Midbrain (tissue), 1 donor: ENCODE measurements around the gene TNFRSF14.
"Not testable (repeated sequence)": the region's sequence is repeated elsewhere in the genome, so short reads cannot be mapped to it uniquely, and the experiment has no call there.

ENCODE experiments used
- DNase-seq: peaks from one replicate; lab custom pipeline; 2025; lab: John Stamatoyannopoulos, UW

The TNFRSF14 gene

DNA sequence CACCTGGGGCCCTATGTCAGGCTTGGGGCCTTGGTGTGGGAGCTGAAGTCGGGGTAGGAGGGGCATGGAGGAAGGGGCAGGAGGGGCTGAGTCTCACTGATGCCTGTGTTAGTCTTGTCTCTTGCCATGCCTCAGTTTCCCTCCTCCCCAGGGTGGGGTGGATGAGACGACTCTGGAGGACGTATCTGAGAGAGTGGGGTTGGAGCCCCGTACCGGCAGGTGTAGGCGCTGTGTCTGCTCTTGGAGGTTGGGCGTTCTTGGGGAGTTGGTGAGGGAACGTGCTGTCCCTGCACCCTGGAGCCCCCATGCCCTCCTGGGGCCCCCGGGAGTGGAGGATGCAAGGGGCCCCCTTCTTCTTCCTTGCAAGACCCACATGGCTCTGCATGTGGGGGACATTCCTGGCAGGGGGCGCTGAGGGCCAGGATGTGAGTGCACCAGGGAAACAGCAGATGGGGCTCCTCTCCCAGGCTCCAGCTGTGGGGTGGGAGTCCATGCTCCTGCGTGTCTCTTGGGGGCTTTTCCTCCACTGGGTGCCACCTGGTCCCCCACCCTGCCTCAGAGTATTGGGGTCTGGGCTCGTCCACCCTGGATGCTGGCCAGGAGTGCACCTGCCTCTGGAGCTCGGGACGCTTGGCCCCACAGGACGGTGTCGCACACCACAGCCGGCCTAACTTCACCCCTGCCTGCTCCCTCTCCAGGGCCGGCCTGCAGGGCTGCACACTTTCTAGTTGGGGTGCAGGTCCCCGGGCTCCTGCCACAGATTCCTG, 1.4 kb upstream of the TNFRSF14 start:
- no peak for DNase-seq

DNA sequence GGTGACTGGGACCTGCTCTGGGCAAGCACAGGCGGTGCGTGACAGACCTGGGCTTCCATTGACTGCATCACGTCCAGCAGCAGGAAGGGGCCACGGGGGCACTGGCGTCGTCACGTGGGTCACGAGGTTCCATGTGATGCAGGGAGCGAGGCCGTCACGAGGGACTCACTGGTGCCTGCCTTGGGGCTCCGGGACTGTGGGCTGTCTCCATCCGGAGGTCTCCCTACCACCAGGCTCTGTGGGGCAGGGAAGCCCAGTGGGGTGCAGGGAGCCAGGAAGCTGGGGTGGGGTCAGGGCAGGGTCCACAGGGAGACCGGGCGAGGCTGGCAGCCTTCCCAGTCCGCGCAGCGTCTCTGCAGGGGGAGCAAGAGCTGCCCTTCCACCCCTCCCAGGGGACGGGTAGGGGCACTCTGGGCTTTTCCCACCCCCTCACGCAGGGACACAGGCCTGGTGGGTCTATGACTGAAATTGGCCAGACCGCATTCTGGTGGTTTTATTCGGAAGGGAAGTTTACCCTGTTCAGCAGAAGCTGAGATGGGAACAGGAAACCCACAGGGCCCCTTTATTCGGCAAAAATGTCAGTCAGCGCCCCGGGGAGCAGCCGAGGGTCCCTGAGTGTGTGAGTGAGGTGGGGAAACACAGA, 416 bp upstream of the TNFRSF14 start:
- peak; percentile 28 for DNase-seq

DNA sequence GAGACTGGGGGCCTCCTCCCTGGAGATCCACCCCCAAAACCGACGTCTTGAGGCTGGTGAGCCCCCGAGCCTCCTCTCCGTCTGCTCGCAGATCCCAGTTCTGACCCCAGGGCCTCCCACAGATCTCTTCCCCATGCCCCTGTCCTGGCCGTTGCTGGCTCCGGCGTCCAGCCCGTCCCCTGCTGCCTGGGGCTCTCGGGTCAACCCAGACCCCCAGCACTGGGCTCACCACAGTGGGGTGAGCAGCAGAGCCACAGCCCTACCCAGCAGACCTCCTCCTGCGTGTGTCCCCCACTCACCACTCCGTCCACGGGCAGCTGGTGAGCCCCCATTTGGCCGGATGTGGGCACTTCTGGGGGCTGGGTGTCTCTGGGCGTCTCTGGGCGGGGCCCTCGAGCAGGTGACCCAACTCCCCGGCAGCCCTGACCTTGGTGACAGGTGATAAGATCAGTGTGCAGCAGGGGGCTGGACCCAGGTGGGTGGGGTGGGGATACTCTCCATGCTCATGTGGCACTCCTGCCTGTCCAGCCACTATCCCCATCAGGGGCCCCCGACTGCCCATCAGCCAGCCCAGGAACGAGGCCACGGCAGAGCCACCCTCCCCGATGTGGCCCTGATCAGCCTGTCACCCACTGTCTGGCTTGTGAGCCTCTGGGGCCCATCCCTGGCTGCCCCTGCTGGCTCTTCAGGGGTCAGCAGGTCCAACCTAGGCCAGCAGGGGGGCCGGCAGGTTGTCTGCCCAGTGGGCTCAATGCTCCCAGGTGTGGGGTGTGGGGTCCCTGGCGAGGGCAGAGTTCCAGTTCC, 709 bp downstream of the TNFRSF14 start:
- DNase-seq, result no peak

DNA sequence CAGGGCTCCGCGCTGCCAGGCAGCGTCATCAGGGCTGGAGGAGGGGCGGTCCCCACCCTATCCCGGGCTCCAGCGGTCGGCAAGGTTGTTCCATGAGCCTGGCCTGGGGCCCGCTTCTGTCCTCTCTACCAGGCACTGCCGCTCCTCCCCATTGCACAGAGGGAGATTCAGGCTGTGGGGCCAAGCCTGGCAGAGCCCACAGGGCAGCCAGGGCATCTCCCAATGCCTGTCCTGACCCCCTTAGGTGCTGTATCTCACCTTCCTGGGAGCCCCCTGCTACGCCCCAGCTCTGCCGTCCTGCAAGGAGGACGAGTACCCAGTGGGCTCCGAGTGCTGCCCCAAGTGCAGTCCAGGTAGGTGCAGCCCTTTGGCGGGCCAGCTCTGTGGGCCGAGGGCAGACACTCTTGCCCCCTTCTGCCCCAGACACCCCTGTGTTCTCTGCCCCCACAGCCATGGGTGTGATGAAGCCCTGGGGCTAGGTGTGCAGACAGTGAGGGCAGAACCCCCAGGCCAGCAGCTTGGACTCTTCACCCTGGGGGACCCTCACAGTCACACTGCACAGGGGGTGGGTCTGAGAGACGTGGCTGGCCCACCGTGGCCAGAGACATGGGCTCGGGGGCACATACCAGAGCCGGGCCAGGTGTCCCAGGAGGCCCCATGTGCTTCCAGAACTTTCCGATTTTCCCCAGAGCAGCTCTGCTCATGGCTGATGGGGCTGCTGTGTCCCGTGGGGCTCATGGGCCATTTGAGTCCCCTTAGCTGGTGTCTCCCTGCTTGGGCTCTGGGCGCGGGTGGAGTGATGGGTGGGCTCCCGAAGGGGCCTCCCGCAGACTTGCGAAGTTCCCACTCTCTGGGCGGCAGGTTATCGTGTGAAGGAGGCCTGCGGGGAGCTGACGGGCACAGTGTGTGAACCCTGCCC, 1.6 kb downstream of the TNFRSF14 start:
- DNase-seq, result no peak

DNA sequence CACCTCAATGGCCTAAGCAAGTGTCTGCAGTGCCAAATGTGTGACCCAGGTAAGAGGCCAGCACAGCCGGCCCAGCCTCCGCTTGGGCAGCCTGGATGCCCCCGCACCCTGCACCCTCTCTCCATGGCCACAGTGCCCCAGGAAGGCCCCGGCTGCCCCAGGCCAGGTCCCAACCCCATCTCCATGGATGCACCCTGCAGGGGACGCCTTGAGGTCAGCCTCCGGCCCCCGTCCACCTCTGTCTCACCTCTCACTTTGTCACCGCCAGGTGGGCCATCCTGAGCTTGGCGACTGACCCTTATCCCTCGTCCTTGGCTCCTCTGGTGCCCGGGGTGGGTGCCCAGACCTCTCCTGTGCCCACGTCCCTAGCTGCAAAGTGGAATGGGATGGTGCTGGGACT, 2.2 kb downstream of the TNFRSF14 start:
- no peak for DNase-seq

DNA sequence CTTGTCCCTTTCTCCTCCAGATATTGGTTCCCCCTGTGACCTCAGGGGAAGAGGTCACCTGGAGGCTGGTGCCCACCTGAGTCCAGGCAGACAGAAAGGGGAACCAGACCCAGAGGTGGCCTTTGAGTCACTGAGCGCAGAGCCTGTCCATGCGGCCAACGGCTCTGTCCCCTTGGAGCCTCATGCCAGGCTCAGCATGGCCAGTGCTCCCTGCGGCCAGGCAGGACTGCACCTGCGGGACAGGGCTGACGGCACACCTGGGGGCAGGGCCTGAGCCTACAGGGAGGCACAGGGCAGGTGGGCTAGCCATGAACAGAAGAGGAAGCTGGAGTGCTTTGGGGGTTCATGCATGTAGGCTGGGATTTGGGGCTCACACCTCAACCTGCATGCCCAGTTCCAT, 2.7 kb downstream of the TNFRSF14 start:
- DNase-seq, result no peak

DNA sequence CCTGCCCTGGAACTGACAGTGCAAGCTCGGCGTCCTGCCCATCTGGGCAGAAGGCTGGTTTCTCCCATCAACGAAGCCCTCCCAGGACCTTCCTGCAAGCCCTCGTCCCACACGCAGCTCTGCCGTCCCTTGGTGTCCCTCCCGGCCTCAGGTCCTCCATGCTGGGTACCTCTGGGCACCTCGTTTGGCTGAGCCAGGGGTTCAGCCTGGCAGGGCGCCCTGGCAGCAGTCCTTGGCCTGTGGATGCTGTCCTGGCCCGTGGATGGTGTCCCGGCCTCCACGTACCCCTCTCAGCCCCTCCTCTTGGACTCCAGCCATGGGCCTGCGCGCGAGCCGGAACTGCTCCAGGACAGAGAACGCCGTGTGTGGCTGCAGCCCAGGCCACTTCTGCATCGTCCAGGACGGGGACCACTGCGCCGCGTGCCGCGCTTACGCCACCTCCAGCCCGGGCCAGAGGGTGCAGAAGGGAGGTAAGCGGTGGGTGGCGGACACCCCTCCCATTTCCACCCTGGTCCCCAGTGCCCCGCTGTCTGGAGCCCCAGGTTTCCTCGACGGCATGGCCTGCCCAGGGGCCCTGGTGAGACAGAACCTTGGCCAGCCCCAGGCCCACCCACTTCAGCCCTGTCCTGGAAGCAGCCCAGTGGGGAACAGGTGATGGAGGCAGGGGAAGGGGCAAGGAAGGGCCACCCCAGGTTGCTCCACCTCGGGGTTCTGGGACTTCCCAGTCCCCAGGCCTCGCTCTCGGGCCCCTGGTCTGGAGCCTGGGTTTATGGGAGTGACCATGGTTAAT, 3.5 kb downstream of the TNFRSF14 start:
- no peak for DNase-seq

DNA sequence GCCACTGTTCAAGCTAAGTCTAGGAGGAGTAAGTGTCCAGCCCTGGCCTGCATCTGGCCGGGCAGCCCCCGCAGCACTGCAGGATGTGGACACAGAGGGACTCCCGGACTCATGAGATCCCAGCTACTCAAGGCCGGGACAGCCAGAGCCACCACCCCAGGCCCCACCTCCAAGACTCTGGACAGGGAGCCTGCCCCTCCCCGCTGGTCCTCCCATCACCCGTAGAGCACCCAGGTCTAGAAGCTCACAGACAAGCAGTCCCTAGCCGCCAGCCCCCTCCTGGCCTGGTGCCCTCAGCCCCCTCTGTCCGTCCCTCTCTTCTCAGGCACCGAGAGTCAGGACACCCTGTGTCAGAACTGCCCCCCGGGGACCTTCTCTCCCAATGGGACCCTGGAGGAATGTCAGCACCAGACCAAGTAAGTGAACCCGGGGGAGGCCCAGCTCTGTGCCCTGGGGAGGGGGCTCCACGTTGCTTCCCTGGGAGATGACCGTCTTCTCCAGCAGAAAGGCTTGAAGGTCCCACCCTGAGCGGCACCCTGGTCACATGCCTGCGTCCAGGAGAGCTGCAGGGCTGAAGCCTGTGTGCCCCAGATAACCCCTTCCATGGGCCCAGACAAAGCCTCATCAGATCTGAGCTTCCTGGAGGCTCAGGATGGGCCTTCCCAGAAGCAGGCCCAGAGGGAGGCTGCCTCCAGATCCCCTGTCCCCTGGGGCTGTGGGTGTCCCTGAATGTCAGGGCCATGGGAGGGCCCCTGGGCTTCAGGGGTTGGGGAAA, 4.3 kb downstream of the TNFRSF14 start:
- DNase-seq, result no peak

DNA sequence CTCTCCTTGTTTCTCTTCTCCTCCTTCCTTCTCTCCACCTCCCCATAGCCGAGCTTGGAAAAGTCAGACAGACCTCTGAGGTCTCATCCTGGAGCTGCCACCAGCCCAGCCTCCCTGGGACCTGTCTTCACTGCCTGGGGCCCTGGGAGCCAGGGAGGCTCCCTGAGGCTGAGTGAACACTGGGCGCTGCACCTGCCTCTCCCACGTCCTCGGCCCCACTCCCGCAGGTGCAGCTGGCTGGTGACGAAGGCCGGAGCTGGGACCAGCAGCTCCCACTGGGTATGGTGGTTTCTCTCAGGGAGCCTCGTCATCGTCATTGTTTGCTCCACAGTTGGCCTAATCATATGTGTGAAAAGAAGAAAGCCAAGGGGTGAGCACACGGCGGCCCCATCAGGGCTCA, 5.3 kb downstream of the TNFRSF14 start:
- no peak for DNase-seq

DNA sequence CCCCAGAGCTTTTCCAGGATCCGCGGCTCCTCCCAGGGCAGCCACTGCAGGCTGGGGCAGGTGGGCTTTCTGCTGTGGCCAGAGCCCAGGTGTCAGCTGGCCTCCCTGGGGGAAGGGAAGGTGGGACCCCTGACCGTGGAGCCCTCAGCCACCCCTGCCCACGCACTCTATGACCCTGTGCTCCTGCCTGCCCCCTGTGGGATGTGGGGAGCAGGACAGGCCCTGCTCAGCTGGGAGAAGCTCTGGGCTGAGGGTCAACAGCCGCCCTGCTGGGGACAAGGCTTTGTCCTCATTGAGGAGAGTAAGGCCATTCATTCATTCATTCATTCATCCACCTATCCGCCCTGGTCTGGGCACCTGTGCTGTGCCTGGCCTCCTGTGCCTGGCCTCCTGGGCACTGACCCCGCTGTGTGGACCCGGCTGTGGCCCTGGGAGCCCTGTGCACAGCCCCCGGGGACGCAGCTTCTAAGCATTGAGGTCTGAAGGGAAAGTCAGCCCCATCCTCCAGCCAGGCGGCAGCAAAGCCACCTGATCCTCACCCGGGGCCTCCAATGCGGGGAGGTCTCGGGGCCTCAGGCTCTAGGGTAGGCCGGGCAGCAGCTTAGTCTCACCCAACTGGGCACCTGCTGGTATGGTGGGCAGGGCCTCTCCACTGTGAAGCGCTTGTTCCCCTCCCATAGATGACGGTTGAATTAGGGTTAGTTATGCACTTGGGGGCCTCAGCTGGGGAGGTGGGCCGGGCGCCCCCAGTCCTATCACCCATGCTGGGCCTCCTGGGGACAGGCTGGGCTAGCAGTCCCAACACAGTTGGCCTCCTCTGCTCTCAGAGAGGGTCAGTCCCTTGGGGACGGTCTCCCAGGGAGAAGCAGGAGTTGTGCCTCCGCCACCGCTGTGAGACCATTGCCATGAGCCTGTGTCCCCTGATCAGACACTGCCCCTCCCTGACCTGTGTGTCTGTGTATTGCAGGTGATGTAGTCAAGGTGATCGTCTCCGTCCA, 6.0 kb downstream of the TNFRSF14 start:
- no peak for DNase-seq

DNA sequence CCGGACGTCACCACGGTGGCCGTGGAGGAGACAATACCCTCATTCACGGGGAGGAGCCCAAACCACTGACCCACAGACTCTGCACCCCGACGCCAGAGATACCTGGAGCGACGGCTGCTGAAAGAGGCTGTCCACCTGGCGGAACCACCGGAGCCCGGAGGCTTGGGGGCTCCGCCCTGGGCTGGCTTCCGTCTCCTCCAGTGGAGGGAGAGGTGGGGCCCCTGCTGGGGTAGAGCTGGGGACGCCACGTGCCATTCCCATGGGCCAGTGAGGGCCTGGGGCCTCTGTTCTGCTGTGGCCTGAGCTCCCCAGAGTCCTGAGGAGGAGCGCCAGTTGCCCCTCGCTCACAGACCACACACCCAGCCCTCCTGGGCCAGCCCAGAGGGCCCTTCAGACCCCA, 7.0 kb downstream of the TNFRSF14 start:
- no peak for DNase-seq

DNA sequence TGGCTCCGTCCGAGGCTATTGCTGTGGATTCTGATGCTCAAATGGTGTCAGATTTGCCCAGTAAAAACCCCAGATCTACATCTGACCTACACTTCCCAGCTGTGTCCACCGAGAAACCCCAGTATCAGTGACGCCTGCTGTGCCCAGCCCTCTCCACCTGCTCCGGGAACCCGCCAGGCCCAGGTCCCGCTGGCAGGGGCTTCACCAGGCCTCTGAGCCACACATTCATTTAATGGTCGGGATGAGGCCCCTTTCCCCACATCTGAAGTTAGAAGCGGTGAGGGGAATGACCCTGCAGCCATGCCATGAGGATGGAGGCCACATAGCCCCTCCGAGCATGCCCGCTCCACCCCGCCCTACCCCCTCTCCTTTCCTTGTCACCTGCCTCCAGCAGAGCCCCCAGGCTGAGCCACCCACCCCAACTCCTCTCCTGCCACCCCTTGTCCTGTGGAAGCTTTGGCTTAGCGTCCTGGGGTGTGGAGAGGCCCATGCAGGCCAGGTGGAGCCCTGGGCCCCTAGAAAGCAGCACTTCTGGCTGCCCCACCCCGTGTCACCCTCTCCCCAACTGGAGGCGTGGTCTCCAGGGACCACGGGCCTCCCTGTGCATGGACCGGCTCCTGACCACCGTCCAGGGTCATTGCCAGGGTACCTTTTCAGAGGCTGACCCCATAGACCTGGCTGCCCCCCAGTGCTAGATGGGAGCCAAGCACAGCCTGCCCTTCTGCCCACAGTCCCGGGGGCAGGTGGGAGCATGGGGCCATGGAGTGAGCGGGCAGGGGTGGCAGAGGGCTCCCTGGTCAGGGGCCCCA, 8.0 kb downstream of the TNFRSF14 start:
- DNase-seq, result no peak

DNA sequence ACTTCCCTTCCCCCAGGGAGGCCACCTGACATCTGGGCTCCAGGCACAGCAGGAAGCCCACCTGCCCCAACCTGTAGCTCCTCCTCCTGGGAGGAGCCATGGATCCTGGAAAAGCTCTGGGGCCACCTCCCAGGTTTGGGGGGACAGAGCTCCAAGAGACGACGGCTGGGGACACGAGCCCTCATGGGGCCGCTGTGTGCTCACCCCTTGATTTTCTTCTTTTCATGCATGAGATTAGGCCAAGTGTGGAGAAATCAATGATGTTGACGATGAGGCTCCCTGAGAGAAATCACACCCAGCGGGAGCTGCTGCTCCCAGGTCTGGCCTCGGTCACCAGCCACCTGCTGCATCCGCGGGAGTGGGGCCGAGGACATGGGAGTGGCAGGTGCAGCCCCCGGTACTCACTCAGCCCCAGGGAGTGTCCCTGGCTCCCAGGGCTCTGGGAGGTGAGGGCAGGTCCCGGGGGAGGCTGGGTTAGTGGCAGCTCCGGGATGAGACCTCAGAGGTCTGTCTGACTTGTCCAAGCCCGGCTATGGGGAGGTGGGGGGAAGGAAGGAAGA, 8.7 kb downstream of the TNFRSF14 start:
- no peak for DNase-seq

DNA sequence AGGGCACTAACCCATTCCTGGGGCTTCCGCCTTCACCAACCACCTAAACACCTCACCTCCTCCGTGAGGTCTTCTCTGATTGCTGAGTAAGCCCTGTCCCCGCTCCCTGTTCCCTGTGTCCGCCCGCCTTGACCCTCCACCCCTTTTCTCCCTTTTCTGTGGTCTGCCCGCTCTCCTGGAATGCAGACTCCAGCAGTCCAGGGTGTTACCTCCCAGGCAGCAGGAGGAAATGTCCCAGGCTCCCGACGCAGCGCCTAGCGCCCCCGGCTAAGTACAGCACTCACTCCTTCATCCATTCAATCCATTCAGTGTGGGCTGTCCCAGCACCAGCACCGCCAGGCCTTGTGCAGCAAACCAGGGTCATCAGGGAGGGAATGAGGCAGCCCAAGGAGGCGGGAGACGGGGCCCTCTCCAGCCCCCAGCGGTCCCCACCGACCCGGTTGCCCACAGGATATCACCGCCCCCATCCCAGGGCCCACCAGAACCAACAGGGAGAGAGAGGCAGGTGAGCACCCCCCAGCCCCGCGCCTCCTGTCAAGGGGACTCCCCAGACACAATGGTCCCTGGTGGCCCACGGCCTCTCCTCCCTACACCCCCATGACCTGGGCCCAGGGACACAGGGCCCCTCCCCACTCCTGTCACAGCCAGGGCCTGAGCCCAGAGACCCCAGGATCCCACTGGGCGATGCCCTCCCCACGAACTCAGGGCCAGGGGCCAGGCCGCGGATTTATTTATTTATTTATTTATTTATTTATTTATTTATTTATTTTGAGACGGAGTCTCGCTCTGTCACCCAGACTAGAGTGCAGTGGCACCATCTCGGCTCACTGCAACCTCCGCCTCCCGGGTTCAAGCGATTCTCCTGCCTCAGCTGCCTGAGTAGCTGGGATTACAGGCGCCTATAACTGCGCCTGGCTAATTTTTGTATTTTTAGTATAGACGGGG, 10.2 kb downstream of the TNFRSF14 start:
- DNase-seq, result no peak

DNA sequence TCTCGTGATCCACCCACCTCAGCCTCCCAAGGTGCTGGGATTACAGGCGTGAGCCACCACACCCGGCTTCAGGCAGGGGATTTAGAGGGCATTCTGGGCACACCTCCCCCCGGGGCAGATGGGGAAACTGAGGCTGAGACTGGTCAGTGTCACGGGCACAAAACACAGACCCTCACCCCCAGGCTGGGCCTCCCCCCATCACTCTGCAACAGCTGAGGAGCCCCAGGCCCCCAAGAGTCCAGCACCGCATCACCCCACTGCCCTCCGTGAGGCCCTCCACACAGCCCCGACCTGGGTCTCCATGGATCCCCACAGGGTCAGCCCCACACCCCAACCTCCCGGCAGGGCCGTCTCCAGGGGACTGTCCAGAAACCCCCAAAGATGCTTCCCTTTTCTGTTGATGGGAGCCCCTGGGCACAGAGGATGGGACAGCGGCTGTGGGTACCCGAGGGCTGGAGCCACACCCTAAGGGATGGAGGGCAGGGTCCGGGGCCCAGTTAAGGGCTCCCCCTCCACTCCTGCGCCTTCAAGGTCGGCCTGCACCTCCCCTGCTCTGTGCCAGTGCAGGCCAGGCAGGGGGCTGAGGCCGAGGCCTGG, 11.0 kb downstream of the TNFRSF14 start:
- no peak for DNase-seq

DNA sequence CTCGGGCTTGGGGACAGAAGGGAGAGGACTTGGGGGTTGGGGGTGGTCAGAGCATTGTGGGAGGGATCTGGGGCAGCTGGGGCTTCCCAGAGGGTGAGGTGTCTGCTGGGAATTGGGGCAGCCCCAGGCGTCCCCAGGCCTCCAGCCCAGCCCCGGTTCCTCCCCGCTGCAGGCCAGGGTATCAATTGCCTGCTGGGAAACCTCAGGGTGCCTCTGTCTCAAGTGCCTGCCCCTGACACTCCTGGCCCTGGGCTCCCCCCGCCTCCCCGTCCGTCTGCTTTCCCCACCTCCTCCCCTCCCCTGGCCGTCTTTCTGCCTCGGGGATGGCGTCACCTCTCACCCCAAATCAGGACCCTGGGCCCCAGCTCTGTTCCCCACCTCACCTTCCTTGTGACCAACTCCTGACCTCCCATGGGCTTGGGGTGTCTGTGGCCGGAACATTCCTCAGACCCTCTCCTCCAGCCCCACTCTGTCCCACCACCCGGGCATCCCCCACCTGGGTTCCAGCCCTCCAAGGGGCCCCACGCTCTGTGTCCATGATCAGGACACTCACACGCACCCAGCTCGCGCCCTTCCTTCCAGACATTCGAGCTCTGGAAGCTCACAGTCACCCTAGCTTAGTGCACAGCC, 12.1 kb downstream of the TNFRSF14 start:
- DNase-seq, result not testable (repeated sequence)
